HG03108 (cell line): ENCODE results near the gene SNX7.

ENCODE experiments used
- ATAC-seq: cut with Tn5 transposase; IDR thresholded peaks from one replicate; pipeline ENCODE4 v1.9.1; 2021; ENCODE audit warnings: moderate library complexity; ENCODE audit not compliant: unreplicated experiment

The SNX7 gene

GRCh38 chr1:98696077-98696476 is 34.6 kb downstream of the SNX7 start:
- no peak for ATAC-seq

- ATAC-seq = no peak
Observed at GRCh38 chr1:98697781-98698180, 36.3 kb downstream of the SNX7 start.

GRCh38 chr1:98698625-98699024 is 37.1 kb downstream of the SNX7 start:
- no peak for ATAC-seq

- no peak for ATAC-seq
Observed at GRCh38 chr1:98700228-98700627, 38.7 kb downstream of the SNX7 start.

- no peak for ATAC-seq
Observed at GRCh38 chr1:98702976-98703375, 41.5 kb downstream of the SNX7 start.

GRCh38 chr1:98704474-98704873 is 43.0 kb downstream of the SNX7 start:
- ATAC-seq = no peak

GRCh38 chr1:98704971-98705370 is 43.5 kb downstream of the SNX7 start:
- ATAC-seq = no peak

GRCh38 chr1:98705591-98705990 is 44.1 kb downstream of the SNX7 start:
- no peak for ATAC-seq

- ATAC-seq = no peak
Observed at GRCh38 chr1:98706173-98706843, 44.8 kb downstream of the SNX7 start.

GRCh38 chr1:98707556-98707955 is 46.0 kb downstream of the SNX7 start:
- no peak for ATAC-seq

GRCh38 chr1:98709906-98710305 is 48.4 kb downstream of the SNX7 start:
- no peak for ATAC-seq

- no peak for ATAC-seq
Observed at GRCh38 chr1:98723574-98723973, 62.1 kb downstream of the SNX7 start.

- no peak for ATAC-seq
Observed at GRCh38 chr1:98732985-98733781, 71.7 kb downstream of the SNX7 start.

- ATAC-seq = no peak
Observed at GRCh38 chr1:98733782-98734112, 72.2 kb downstream of the SNX7 start.

- ATAC-seq = no peak
Observed at GRCh38 chr1:98735756-98736155, 74.2 kb downstream of the SNX7 start.

- no peak for ATAC-seq
Observed at GRCh38 chr1:98737835-98738234, 76.3 kb downstream of the SNX7 start.

- no peak for ATAC-seq
Observed at GRCh38 chr1:98739762-98740161, 78.2 kb downstream of the SNX7 start.

GRCh38 chr1:98741164-98741563 is 79.6 kb downstream of the SNX7 start:
- ATAC-seq = no peak

- ATAC-seq = no peak
Observed at GRCh38 chr1:98749152-98749756, 87.7 kb downstream of the SNX7 start.

GRCh38 chr1:98754176-98754575 is 92.7 kb downstream of the SNX7 start:
- ATAC-seq = no peak

GRCh38 chr1:98761219-98761865 is 99.8 kb downstream of the SNX7 start:
- no peak for ATAC-seq
